Testis (tissue), 2 donors: ENCODE measurements around the gene CDK5R1.

ENCODE experiments used
- CTCF ChIP-seq, 3 experiments: fragments of 450-650 bp in 2 of 3; fragments of 200-600 bp in 1 of 3; sonication (generic) in 1 of 3; IDR thresholded peaks; one replicate each; pipeline ENCODE4 v1.5.1; 2016 to 2019; ENCODE audit warnings: antibody characterized with exemption in 3 of 3, mild to moderate bottlenecking in 2 of 3, moderate library complexity in 1 of 3
- POLR2A ChIP-seq: fragments of 450-650 bp; IDR thresholded peaks from one replicate; pipeline ENCODE4 v1.6.1; 2017; ENCODE audit warnings: antibody characterized with exemption, mild to moderate bottlenecking, moderate library complexity

- TF ChIP-seq CTCF (IDR thresholded peaks at IDR 0.05) (no peak), POLR2A (no peak)
Observed at GRCh38 chr17:32481193-32481592, 5.6 kb upstream of the CDK5R1 start.
